ENCODE results near the gene SDHAF1. TPM values are rescaled to one million over a fixed set of nuclear protein-coding genes. Genes with fewer than 3 reads are reported as not detected.

Gene SDHAF1
- total RNA-seq, 4 donors from 2014 or later = 44.0 to 52.7 (median 49.8) TPM

GRCh38 chr19:36027696-36028095, 32.7 kb downstream of the SDHAF1 start:
- H3K27me3 ChIP-seq = no peaks in the 10 kb centered on the region
- 90 to 96% methylated on average over 2 to 6 of the region's 6 CpGs for WGBS, 2 donors (ENCODE audit: low coverage in 1 of 2)
- H3K9me3 ChIP-seq = no peaks in the 10 kb centered on the region
- H3K27ac ChIP-seq = no peak overlapping the region
- peaks cover 0 to 26% (median 5%) of the 10 kb centered on the region in 3 donors for H3K4me1 ChIP-seq
- TF ChIP-seq EP300 (IDR thresholded peaks at IDR 0.05) (no peak), CTCF (IDR thresholded peaks at IDR 0.05) (no peak), POLR2AphosphoS5 (IDR thresholded peaks at IDR 0.05) (no peak), POLR2A (IDR thresholded peaks at IDR 0.05) (no peak)
- ATAC-seq = no peak
- H3K36me3 ChIP-seq = peaks cover 0 to 60% of the 10 kb centered on the region in 2 donors
- H3K4me3 ChIP-seq = no peak overlapping the region

GRCh38 chr19:36028313-36029041, 33.5 kb downstream of the SDHAF1 start:
- no peak for ATAC-seq
- no peak for TF ChIP-seq POLR2AphosphoS5 (IDR thresholded peaks at IDR 0.05)
- TF ChIP-seq CTCF (IDR thresholded peaks at IDR 0.05) = no peak
- no peak for TF ChIP-seq EP300 (IDR thresholded peaks at IDR 0.05)
- no peak for TF ChIP-seq POLR2A (IDR thresholded peaks at IDR 0.05)
- Histone ChIP-seq H3K9me3 (no peaks in the 10 kb centered on the region), H3K27me3 (no peaks in the 10 kb centered on the region), H3K4me1 (peaks cover 0 to 34% (median 5%) of the 10 kb centered on the region in 3 donors), H3K4me3 (no peak overlapping the region), H3K27ac (no peak overlapping the region), H3K36me3 (peaks cover 0 to 52% of the 10 kb centered on the region in 2 donors)
- 64 to 66% methylated on average over 7 to 10 of the region's 10 CpGs for WGBS, 2 donors (ENCODE audit: low coverage in 1 of 2)

GRCh38 chr19:36030264-36031148, 35.5 kb downstream of the SDHAF1 start:
- Histone ChIP-seq H3K27ac (peak overlapping the region in 2 of 4 donors; percentile 2 to 24), H3K9me3 (no peaks in the 10 kb centered on the region), H3K27me3 (no peaks in the 10 kb centered on the region), H3K4me1 (peaks cover 0 to 37% (median 5%) of the 10 kb centered on the region in 3 donors), H3K4me3 (no peak overlapping the region), H3K36me3 (peaks cover 0 to 40% of the 10 kb centered on the region in 2 donors)
- WGBS, 2 donors (ENCODE audit: low coverage in 1 of 2) = 67 to 68% methylated on average over 5 to 8 of the region's 8 CpGs
- TF ChIP-seq CTCF (IDR thresholded peaks at IDR 0.05) (peak in 1 of 4 experiments; percentile 13), EP300 (IDR thresholded peaks at IDR 0.05) (no peak)
- no peak for ATAC-seq

GRCh38 chr19:36031308-36031707, 36.3 kb downstream of the SDHAF1 start:
- no peak for ATAC-seq

More at GRCh38 chr19:36031308-36031707, 36.3 kb downstream of the SDHAF1 start:
- peak overlapping the region in 2 of 4 donors; percentile 81 to 88 for H3K27ac ChIP-seq
- 91 to 98% methylated on average over 6 of the region's 6 CpGs for WGBS, 2 donors (ENCODE audit: low coverage in 1 of 2)
- no peak overlapping the region for H3K4me3 ChIP-seq
- H3K4me1 ChIP-seq = peaks cover 0 to 37% (median 5%) of the 10 kb centered on the region in 3 donors
- TF ChIP-seq POLR2AphosphoS5 (IDR thresholded peaks at IDR 0.05) (no peak), CTCF (IDR thresholded peaks at IDR 0.05) (no peak)
- H3K36me3 ChIP-seq = peaks cover 0 to 32% of the 10 kb centered on the region in 2 donors
- no peaks in the 10 kb centered on the region for H3K27me3 ChIP-seq
- H3K9me3 ChIP-seq = no peaks in the 10 kb centered on the region
